Measurements from ENCODE around the gene ARHGEF39. TPM values are rescaled to one million over a fixed set of nuclear protein-coding genes. Genes with fewer than 3 reads are reported as not detected.
A peak's percentile ranks its signal among the peaks of the same experiment; 100 is the strongest.

ARHGEF39 gene
- total RNA-seq, 1 donor from 2014 or later = 0.89 TPM

GRCh38 chr9:35682520-35683315 is 17.7 kb upstream of the ARHGEF39 start:
- Mint-ChIP-seq H3K4me1 (peaks cover 21% of the 10 kb centered on the region), H3K27ac (no peak overlapping the region), H3K36me3 (ENCODE audit: low read depth) (no peaks in the 10 kb centered on the region), H3K27me3 (no peaks in the 10 kb centered on the region), H3K9me3 (no peaks in the 10 kb centered on the region), H3K4me3 (no peak overlapping the region)
- POLR2A ChIA-PET = interaction anchor here (0.7 kb wide), 1 partner anchor 28 kb away, joined by 3 read pairs; no protein-coding TSS in a partner anchor
- intact Hi-C loops (cut with micrococcal nuclease) = loop anchor here (5.0 kb wide), 1 partner anchor 35 kb away; no protein-coding TSS in a partner anchor
- no peak for DNase-seq
- CTCF ChIA-PET = interaction anchor here (1.0 to 5.9 kb wide), 2 partner anchors 13 to 79 kb away, joined by 3 to 30 read pairs; no protein-coding TSS in a partner anchor
- ATAC-seq (ENCODE audit: low read depth) = no peak
- TF ChIP-seq CTCF (IDR thresholded peaks at IDR 0.05) = no peak

- no peak overlapping the region for H3K4me3 Mint-ChIP-seq
- ChIA-PET POLR2A (no interaction called here), CTCF (interaction anchor here (5.9 kb wide), 1 partner anchor 14 kb away, joined by 30 read pairs; no protein-coding TSS in a partner anchor)
- no peaks in the 10 kb centered on the region for H3K36me3 Mint-ChIP-seq (ENCODE audit: low read depth)
- no peak for TF ChIP-seq CTCF (IDR thresholded peaks at IDR 0.05)
- H3K4me1 Mint-ChIP-seq = peaks cover 21% of the 10 kb centered on the region
- DNase-seq = no peak
- no peak overlapping the region for H3K27ac Mint-ChIP-seq
- ATAC-seq (ENCODE audit: low read depth) = no peak
- peaks cover 2% of the 10 kb centered on the region for H3K27me3 Mint-ChIP-seq
- H3K9me3 Mint-ChIP-seq = no peaks in the 10 kb centered on the region
- intact Hi-C loops (cut with micrococcal nuclease) = loop anchor here (5.0 kb wide), 1 partner anchor 35 kb away; no protein-coding TSS in a partner anchor
Measured at GRCh38 chr9:35682051-35682450, 17.1 kb upstream of the ARHGEF39 start.

- Mint-ChIP-seq H3K27ac (no peak overlapping the region), H3K4me3 (no peak overlapping the region), H3K9me3 (no peaks in the 10 kb centered on the region), H3K36me3 (ENCODE audit: low read depth) (no peaks in the 10 kb centered on the region), H3K4me1 (peaks cover 22% of the 10 kb centered on the region), H3K27me3 (peaks cover 3% of the 10 kb centered on the region)
- POLR2A ChIA-PET = interaction anchor here (1.2 kb wide), 1 partner anchor 73 kb away, joined by 5 read pairs; no protein-coding TSS in a partner anchor
- DNase-seq (no peak), ATAC-seq (ENCODE audit: low read depth) (no peak)
- intact Hi-C loops (cut with micrococcal nuclease) = loop anchor here (2.0 to 5.0 kb wide), 2 partner anchors 23 to 36 kb away; partner anchors contain the start of genes CCDC107 and RMRP
- CTCF ChIA-PET = interaction anchor here (0.5 to 5.9 kb wide), 4 partner anchors 12 to 78 kb away, joined by 3 to 30 read pairs (median 3); no protein-coding TSS in a partner anchor
- no peak for TF ChIP-seq CTCF (IDR thresholded peaks at IDR 0.05)
Measured at GRCh38 chr9:35681341-35682002, 16.5 kb upstream of the ARHGEF39 start.

GRCh38 chr9:35680331-35681105 is 15.5 kb upstream of the ARHGEF39 start:
- H3K4me3 Mint-ChIP-seq = peak overlapping the region; percentile 33
- peak overlapping the region; percentile 46 for H3K27ac Mint-ChIP-seq
- peak; percentile 66 for ATAC-seq (ENCODE audit: low read depth)
- peaks cover 28% of the 10 kb centered on the region for H3K4me1 Mint-ChIP-seq
- peaks cover 5% of the 10 kb centered on the region for H3K27me3 Mint-ChIP-seq
- no peak for DNase-seq
- H3K36me3 Mint-ChIP-seq (ENCODE audit: low read depth) = no peaks in the 10 kb centered on the region
- H3K9me3 Mint-ChIP-seq = no peaks in the 10 kb centered on the region
- no peak for TF ChIP-seq CTCF (IDR thresholded peaks at IDR 0.05)
- intact Hi-C loops (cut with micrococcal nuclease) = loop anchor here (2.0 to 5.0 kb wide), 2 partner anchors 22 to 37 kb away; partner anchors contain the start of genes CCDC107 and RMRP
- ChIA-PET CTCF (interaction anchor here (0.5 to 5.9 kb wide), 6 partner anchors 11 to 77 kb away, joined by 3 to 30 read pairs (median 3); partner anchors contain the start of genes CCDC107 and RMRP), POLR2A (interaction anchor here (0.6 to 1.2 kb wide), 5 partner anchors 23 to 102 kb away, joined by 3 to 5 read pairs (median 3); partner anchors contain the start of genes CCDC107, CREB3 and RMRP)
